ENCODE measurements around the gene UBE2D4. TPM values are rescaled to one million over a fixed set of nuclear protein-coding genes. Genes with fewer than 3 reads are reported as not detected.
"Not testable (repeated sequence)": the region's sequence is repeated elsewhere in the genome, so short reads cannot be mapped to it uniquely, and the experiment has no call there.

UBE2D4 gene
- total RNA-seq, 4 donors from 2014 or later = 13.3 to 55.7 (median 15.5) TPM

- intact Hi-C loops (cut with DNase I; ENCODE audit: low total_unique reads); H3K36me3 ChIP-seq; H3K9me3 ChIP-seq; H3K4me3 ChIP-seq; in situ Hi-C loops (cut with MboI; ENCODE audit: low pct_ligation_motif_present in 1 of 4, low pct_unique_long_range_greater_than_20kb in 1 of 4, low sequenced_read_pairs in 3 of 4); H3K4me1 ChIP-seq; H3K27me3 ChIP-seq: not testable (repeated sequence)
- H3K27ac ChIP-seq = peak overlapping the region in 1 of 4 donors; percentile 16
- TF ChIP-seq, protein P1, sequence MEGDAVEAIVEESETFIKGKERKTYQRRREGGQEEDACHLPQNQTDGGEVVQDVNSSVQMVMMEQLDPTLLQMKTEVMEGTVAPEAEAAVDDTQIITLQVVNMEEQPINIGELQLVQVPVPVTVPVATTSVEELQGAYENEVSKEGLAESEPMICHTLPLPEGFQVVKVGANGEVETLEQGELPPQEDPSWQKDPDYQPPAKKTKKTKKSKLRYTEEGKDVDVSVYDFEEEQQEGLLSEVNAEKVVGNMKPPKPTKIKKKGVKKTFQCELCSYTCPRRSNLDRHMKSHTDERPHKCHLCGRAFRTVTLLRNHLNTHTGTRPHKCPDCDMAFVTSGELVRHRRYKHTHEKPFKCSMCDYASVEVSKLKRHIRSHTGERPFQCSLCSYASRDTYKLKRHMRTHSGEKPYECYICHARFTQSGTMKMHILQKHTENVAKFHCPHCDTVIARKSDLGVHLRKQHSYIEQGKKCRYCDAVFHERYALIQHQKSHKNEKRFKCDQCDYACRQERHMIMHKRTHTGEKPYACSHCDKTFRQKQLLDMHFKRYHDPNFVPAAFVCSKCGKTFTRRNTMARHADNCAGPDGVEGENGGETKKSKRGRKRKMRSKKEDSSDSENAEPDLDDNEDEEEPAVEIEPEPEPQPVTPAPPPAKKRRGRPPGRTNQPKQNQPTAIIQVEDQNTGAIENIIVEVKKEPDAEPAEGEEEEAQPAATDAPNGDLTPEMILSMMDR (IDR thresholded peaks at IDR 0.05) = peak in 3 of 5 experiments; percentile 56 to 73 (median 65)
- peak; percentile 81 for DNase-seq
- WGBS, 2 donors (ENCODE audit: low coverage in 1 of 2) = 35% methylated on average over 24 of the region's 33 CpGs; no CpG with 5 or more reads in 1 of the 2 donors
These were observed 59.9 kb downstream of the UBE2D4 start for GRCh38 chr7:43985904-43986864.

- H3K4me1 ChIP-seq; intact Hi-C loops (cut with DNase I; ENCODE audit: low total_unique reads); H3K27me3 ChIP-seq; H3K36me3 ChIP-seq; in situ Hi-C loops (cut with MboI; ENCODE audit: low pct_ligation_motif_present in 1 of 4, low pct_unique_long_range_greater_than_20kb in 1 of 4, low sequenced_read_pairs in 3 of 4); DNase-seq; H3K9me3 ChIP-seq; H3K27ac ChIP-seq; H3K4me3 ChIP-seq: not testable (repeated sequence)
- 94% methylated on average over 7 of the region's 9 CpGs; no CpG with 5 or more reads in 1 of the 2 donors for WGBS, 2 donors (ENCODE audit: low coverage in 1 of 2)
These were observed 61.2 kb downstream of the UBE2D4 start for GRCh38 chr7:43987476-43987875.

DNA sequence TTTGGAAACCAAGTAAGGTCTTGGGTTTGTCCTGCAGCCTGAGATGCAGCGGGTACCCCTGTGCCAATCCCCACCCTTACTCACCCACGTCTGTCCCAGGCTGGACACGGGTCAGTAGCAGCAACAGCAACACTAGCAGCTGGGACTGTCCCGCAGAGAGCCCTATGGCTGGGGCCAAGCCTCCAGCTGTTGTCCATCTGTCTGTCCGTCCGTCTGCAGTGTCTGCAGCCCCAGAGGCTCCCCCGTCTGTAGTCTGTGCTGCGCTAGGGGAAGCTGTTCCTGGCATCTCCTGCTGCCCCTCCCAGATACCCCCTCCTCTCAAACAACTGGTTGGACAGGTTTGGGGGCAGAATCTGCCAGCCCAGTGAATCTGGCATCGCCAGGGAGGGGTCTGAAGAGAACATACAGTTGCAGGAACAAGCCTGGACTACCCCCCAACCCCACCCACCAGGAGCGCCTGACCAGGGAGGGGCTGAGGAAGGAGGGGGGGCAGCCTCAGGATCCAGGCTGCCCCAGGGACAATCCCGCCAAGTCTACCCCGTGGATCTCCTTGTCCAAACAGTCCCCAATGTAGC is 63.9 kb downstream of the UBE2D4 start:
- H3K9me3 ChIP-seq; in situ Hi-C loops (cut with MboI; ENCODE audit: low pct_ligation_motif_present in 1 of 4, low pct_unique_long_range_greater_than_20kb in 1 of 4, low sequenced_read_pairs in 3 of 4); H3K27me3 ChIP-seq; intact Hi-C loops (cut with DNase I; ENCODE audit: low total_unique reads); DNase-seq; H3K27ac ChIP-seq; H3K4me1 ChIP-seq; H3K4me3 ChIP-seq; H3K36me3 ChIP-seq: not testable (repeated sequence)
- WGBS, 2 donors (ENCODE audit: low coverage in 1 of 2) = 75% methylated on average over 12 of the region's 12 CpGs; no CpG with 5 or more reads in 1 of the 2 donors

DNA sequence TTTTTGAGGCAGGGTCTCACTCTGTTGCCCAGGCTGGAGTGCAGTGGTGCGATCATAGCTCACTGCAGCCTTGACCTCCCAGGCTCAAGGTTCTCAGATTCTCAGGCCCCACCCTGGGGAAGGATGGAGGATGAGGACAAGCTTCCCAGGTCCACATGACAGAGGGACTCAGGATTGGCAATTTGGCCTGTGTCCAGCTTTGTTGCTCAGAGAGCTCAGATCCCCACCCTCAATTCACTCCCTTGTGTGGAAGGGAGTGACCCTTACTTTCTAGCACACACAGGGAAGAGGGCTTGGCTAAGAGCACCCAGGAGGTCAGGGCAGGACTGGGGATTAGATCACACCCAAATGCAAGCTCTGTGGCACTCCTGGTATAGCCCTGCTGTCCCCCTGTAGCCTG is 64.6 kb downstream of the UBE2D4 start:
- H3K27me3 ChIP-seq; H3K36me3 ChIP-seq; DNase-seq; H3K27ac ChIP-seq; H3K4me1 ChIP-seq; in situ Hi-C loops (cut with MboI; ENCODE audit: low pct_ligation_motif_present in 1 of 4, low pct_unique_long_range_greater_than_20kb in 1 of 4, low sequenced_read_pairs in 3 of 4); H3K9me3 ChIP-seq; H3K4me3 ChIP-seq; intact Hi-C loops (cut with DNase I; ENCODE audit: low total_unique reads): not testable (repeated sequence)
- WGBS, 2 donors (ENCODE audit: low coverage in 1 of 2) = 92% methylated on average over 1 of the region's 1 CpG; no CpG with 5 or more reads in 1 of the 2 donors

DNA sequence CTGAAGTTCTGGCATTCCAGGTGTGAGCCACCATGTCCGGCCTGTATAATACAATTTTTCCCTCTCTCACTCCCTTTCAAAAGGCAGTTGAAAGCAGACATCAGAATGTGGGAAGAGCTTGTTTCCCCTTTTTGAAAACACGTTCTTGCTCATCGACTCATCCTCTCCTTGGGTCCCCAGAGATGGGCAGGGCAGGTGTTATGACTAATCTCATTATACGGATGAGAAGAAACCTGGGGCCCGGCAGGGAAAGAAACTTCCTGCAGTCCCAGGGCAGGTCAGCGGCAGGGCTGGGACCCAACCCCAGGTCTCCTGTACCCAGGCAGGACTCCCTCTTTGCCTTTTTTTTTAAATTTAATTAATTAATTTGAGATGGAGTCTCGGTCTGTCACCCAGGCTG is 66.7 kb downstream of the UBE2D4 start:
- in situ Hi-C loops (cut with MboI; ENCODE audit: low pct_ligation_motif_present in 1 of 4, low pct_unique_long_range_greater_than_20kb in 1 of 4, low sequenced_read_pairs in 3 of 4); H3K4me3 ChIP-seq; H3K4me1 ChIP-seq; H3K27ac ChIP-seq; DNase-seq; H3K36me3 ChIP-seq; H3K27me3 ChIP-seq; intact Hi-C loops (cut with DNase I; ENCODE audit: low total_unique reads); H3K9me3 ChIP-seq: not testable (repeated sequence)
- WGBS, 2 donors (ENCODE audit: low coverage in 1 of 2) = 81% methylated on average over 7 of the region's 7 CpGs; no CpG with 5 or more reads in 1 of the 2 donors

- intact Hi-C loops (cut with DNase I; ENCODE audit: low total_unique reads); H3K4me3 ChIP-seq; DNase-seq; H3K27ac ChIP-seq; H3K4me1 ChIP-seq; H3K9me3 ChIP-seq; in situ Hi-C loops (cut with MboI; ENCODE audit: low pct_ligation_motif_present in 1 of 4, low pct_unique_long_range_greater_than_20kb in 1 of 4, low sequenced_read_pairs in 3 of 4); H3K36me3 ChIP-seq; H3K27me3 ChIP-seq: not testable (repeated sequence)
- 98% methylated on average over 5 of the region's 6 CpGs; no CpG with 5 or more reads in 1 of the 2 donors for WGBS, 2 donors (ENCODE audit: low coverage in 1 of 2)
These were observed 68.4 kb downstream of the UBE2D4 start for GRCh38 chr7:43994681-43995080.

- intact Hi-C loops (cut with DNase I; ENCODE audit: low total_unique reads); in situ Hi-C loops (cut with MboI; ENCODE audit: low pct_ligation_motif_present in 1 of 4, low pct_unique_long_range_greater_than_20kb in 1 of 4, low sequenced_read_pairs in 3 of 4); H3K27ac ChIP-seq; H3K36me3 ChIP-seq; H3K27me3 ChIP-seq; H3K9me3 ChIP-seq; H3K4me3 ChIP-seq; H3K4me1 ChIP-seq; DNase-seq: not testable (repeated sequence)
- 94% methylated on average over 3 of the region's 3 CpGs; no CpG with 5 or more reads in 1 of the 2 donors for WGBS, 2 donors (ENCODE audit: low coverage in 1 of 2)
These were observed 71.3 kb downstream of the UBE2D4 start, which contains the start of gene SPDYE1 for GRCh38 chr7:43997532-43997931. Gene SPDYE1, plus strand, starts transcription at chr7:43997897. Its CDS starts 2,053 bp downstream, at chr7:43999950.

Other genes starting within 250 kb of the UBE2D4 start
- 10 to 100 TPM; 31.8 to 53.2 (median 39.8) TPM for gene COA1, start 196.9 kb upstream of the UBE2D4 start, total RNA-seq
- 100 to 1,000 TPM in 1 of 4 donors, 10 to 100 TPM in 2, 1 to 10 TPM in 1; 1.5 to 119 (median 15.9) TPM for gene BLVRA, start 167.8 kb upstream of the UBE2D4 start, total RNA-seq
- gene MRPS24, start 56.9 kb upstream of the UBE2D4 start, total RNA-seq = 100 to 1,000 TPM in 1 of 4 donors, 10 to 100 TPM in 3; 22.8 to 110 (median 73.4) TPM
- 10 to 100 TPM; 54.5 to 84.2 (median 58.2) TPM for gene URGCP, start 19.8 kb upstream of the UBE2D4 start, total RNA-seq
- gene SPDYE1, start 71.5 kb downstream of the UBE2D4 start, total RNA-seq = not detected
- gene DBNL, start 118.3 kb downstream of the UBE2D4 start, total RNA-seq = 100 to 1,000 TPM in 3 of 4 donors, 10 to 100 TPM in 1; 97.5 to 184 (median 137) TPM
- 1 to 10 TPM in 1 of 4 donors, not detected in 3; 9.7 TPM for gene PGAM2, start 139.1 kb downstream of the UBE2D4 start, total RNA-seq
- gene POLM, start 156.1 kb downstream of the UBE2D4 start, total RNA-seq = 100 to 1,000 TPM in 2 of 4 donors, 10 to 100 TPM in 2; 54.3 to 340 (median 81.1) TPM
- gene AEBP1, start 177.9 kb downstream of the UBE2D4 start, total RNA-seq = 100 to 1,000 TPM in 1 of 4 donors, 10 to 100 TPM in 3; 33.9 to 151 (median 89.0) TPM
- 10 to 100 TPM; 20.1 to 32.7 (median 22.7) TPM for gene POLD2, start 197.1 kb downstream of the UBE2D4 start, total RNA-seq
- gene MYL7, start 214.9 kb downstream of the UBE2D4 start, total RNA-seq = not detected